HCT116 (cell line): ENCODE data around the gene TMED10. TPM values are rescaled to one million over a fixed set of nuclear protein-coding genes. Genes with fewer than 3 reads are reported as not detected.

Experiments used
- ATAC-seq: fragments of 200-7000 bp; cut with Tn5 transposase; 2 replicates; pipeline ENCODE4 v1.9.1; 2020; ENCODE audit warnings: mild to moderate bottlenecking, moderate library complexity
- BruUV-seq: library from RNA; stranded (reverse); fragments of 400-500 nt; replicated peaks from 2 replicates; lab custom pipeline; 2021; lab: Mats Ljungman, UMichigan
- CTCF ChIA-PET: fragments of 300-600 bp; sonication (Branson Sonifier 250); formaldehyde crosslinking; loops from one replicate; lab custom pipeline; 2021; ENCODE audit warnings: antibody characterized with exemption; lab: Charles Lee
- POLR2A ChIA-PET: fragments of 300-600, 350-600 bp; sonication (Branson Sonifier 250); formaldehyde crosslinking; loops from one replicate; lab custom pipeline; 2021; ENCODE audit warnings: antibody characterized with exemption; lab: Charles Lee
- RAD21 ChIA-PET, 2 experiments: fragments of 300-600 bp; sonication (Branson Sonifier 250); formaldehyde crosslinking; loops; one replicate each; lab custom pipeline; 2023; ENCODE audit warnings: low total read pairs in 2 of 2; ENCODE audit not compliant: uncharacterized antibody in 2 of 2, unreplicated experiment in 2 of 2, low non-redundant PET in 1 of 2; lab: Charles Lee
- DNase-seq: peaks from one replicate; pipeline ENCODE4 v3.0.0-alpha.2; 2010; ENCODE audit warnings: low read depth, low spot score
- H2AFZ ChIP-seq: fragments of 200-600 bp; shearing (Covaris generic), sonication (generic); 2 replicates; pipeline ENCODE4 v1.6.1; 2017; ENCODE audit warnings: low read depth, mixed run types, mixed read lengths, antibody characterized with exemption, low read length; ENCODE audit not compliant: poor library complexity, severe bottlenecking
- H3K27ac ChIP-seq: 2 replicates; pipeline ENCODE4 v1.5.1; 2012; ENCODE audit warnings: low read depth, low read length
- H3K27me3 ChIP-seq: fragments of 200-600 bp; sonication (generic); 2 replicates; pipeline ENCODE4 v1.6.1; 2016; ENCODE audit warnings: mixed run types, low read length, mixed read lengths; ENCODE audit not compliant: insufficient read depth
- H3K36me3 ChIP-seq, 2 experiments: fragments of 200-500 bp in 1 of 2; fragments of 200-600 bp in 1 of 2; sonication (Bioruptor generic) in 1 of 2; sonication (generic) in 1 of 2; 2 replicates each; pipeline versions ENCODE4 v1.5.1 to v1.6.1; 2014 to 2016; ENCODE audit warnings: low read length in 2 of 2, inconsistent platforms in 1 of 2, mixed read lengths in 1 of 2, mixed run types in 1 of 2; ENCODE audit not compliant: insufficient read depth in 2 of 2, control insufficient read depth in 1 of 2
- H3K4me1 ChIP-seq, 2 experiments: fragments of 200-600 bp in 1 of 2; sonication (generic) in 1 of 2; 2 replicates each; pipeline versions ENCODE4 v1.5.1 to v1.6.1; 2012 to 2017; ENCODE audit warnings: low read length in 2 of 2, inconsistent platforms in 1 of 2, mild to moderate bottlenecking in 1 of 2, mixed read lengths in 1 of 2, mixed run types in 1 of 2, moderate library complexity in 1 of 2; ENCODE audit not compliant: insufficient read depth in 2 of 2, control insufficient read depth in 1 of 2
- H3K4me2 ChIP-seq: fragments of 200-600 bp; sonication (generic); 2 replicates; pipeline ENCODE4 v1.6.1; 2017; ENCODE audit warnings: mixed run types, low read length, mixed read lengths
- H3K4me3 ChIP-seq, 2 experiments: fragments of 200-600 bp in 1 of 2; sonication (generic) in 1 of 2; replicated peaks in 1 of 2; 2 replicates each; pipeline ENCODE4 v1.5.1; 2011 to 2016; ENCODE audit warnings: low read length in 2 of 2, control low read depth in 1 of 2, low read depth in 1 of 2, mild to moderate bottlenecking in 1 of 2, mixed read lengths in 1 of 2, mixed run types in 1 of 2
- H3K79me2 ChIP-seq: fragments of 200-600 bp; sonication (generic); 2 replicates; pipeline ENCODE4 v1.6.1; 2017; ENCODE audit warnings: mild to moderate bottlenecking, mixed run types, low read length, moderate library complexity, mixed read lengths; ENCODE audit not compliant: insufficient read depth
- H3K9ac ChIP-seq: fragments of 200-600 bp; sonication (generic); 2 replicates; pipeline ENCODE4 v1.6.1; 2016; ENCODE audit warnings: low read length, mixed read lengths
- H3K9me2 ChIP-seq: fragments of 200-600 bp; sonication (generic), shearing (Covaris generic); 2 replicates; pipeline ENCODE4 v1.6.1; 2017; ENCODE audit warnings: mixed run types, mild to moderate bottlenecking, moderate library complexity; ENCODE audit not compliant: insufficient read depth
- H3K9me3 ChIP-seq, 2 experiments: fragments of 200-500 bp in 1 of 2; fragments of 200-600 bp in 1 of 2; sonication (Bioruptor generic) in 1 of 2; sonication (generic) in 1 of 2; 2 replicates each; pipeline ENCODE4 v1.6.1; 2014 to 2017; ENCODE audit warnings: low read length in 2 of 2, mixed read lengths in 2 of 2, inconsistent platforms in 1 of 2, low read depth in 1 of 2, mild to moderate bottlenecking in 1 of 2, mixed run types in 1 of 2, moderate library complexity in 1 of 2; ENCODE audit not compliant: control insufficient read depth in 1 of 2, insufficient read depth in 1 of 2
- H4K20me1 ChIP-seq: fragments of 200-600 bp; sonication (generic), shearing (Covaris generic); 2 replicates; pipeline ENCODE4 v1.6.1; 2017; ENCODE audit warnings: mixed run types, mild to moderate bottlenecking, moderate library complexity; ENCODE audit not compliant: insufficient read depth
- CTCF ChIP-seq, 3 experiments: fragments of 200-600 bp in 1 of 3; sonication (generic) in 1 of 3; IDR thresholded peaks in 2 of 3; conservative IDR thresholded peaks in 1 of 3; 2 replicates each; pipeline ENCODE4 v1.5.1; 2012 to 2017; ENCODE audit warnings: low read depth in 2 of 3, low read length in 2 of 3, antibody characterized with exemption in 1 of 3, borderline replicate concordance in 1 of 3, control low read depth in 1 of 3, mild to moderate bottlenecking in 1 of 3, mixed read lengths in 1 of 3, mixed run types in 1 of 3, moderate library complexity in 1 of 3; ENCODE audit not compliant: insufficient read depth in 1 of 3
- EZH2 ChIP-seq: fragments of 200-600 bp; sonication (generic); IDR thresholded peaks from 2 replicates; pipeline ENCODE4 v1.6.1; 2017; ENCODE audit warnings: antibody characterized with exemption, mixed run types
- JUND ChIP-seq: IDR thresholded peaks from 2 replicates; pipeline ENCODE4 v1.6.1; 2012
- POLR2A ChIP-seq: IDR thresholded peaks from 2 replicates; pipeline ENCODE4 v1.7.0; 2011; ENCODE audit warnings: borderline replicate concordance; ENCODE audit not compliant: insufficient read depth, insufficient read length; ENCODE audit errors: extremely low read depth
- intact Hi-C: fragments of 100-400 bp; cut with micrococcal nuclease; formaldehyde crosslinking; loops from 2 replicates; pipeline ENCODE4 v1.10.0; 2022
- total RNA-seq: library from RNA; stranded (reverse); gene quantifications from one replicate; pipeline ENCODE4 v1.2.1, GENCODE V29; 2021; ENCODE audit not compliant: unreplicated experiment
- TF ChIP-seq, protein P1 (sequence below): IDR thresholded peaks from 2 replicates; pipeline ENCODE4 v1.6.1; 2011; ENCODE audit warnings: mild to moderate bottlenecking, low read length, moderate library complexity; ENCODE audit not compliant: insufficient replicate concordance; ENCODE audit errors: extremely low read depth

TMED10 gene
- total RNA-seq, 1 experiment from 2014 or later, result 303 TPM

- Histone ChIP-seq H4K20me1 (peaks cover 6% of the 10 kb centered on the region; the same call in 1 of the 2 replicates), H3K9ac (no peak overlapping the region)
- CTCF ChIA-PET, result no interaction called here
Observed at GRCh38 chr14:75147423-75148071, 28.9 kb downstream of the TMED10 start.

More at GRCh38 chr14:75147423-75148071, 28.9 kb downstream of the TMED10 start:
- H3K9me3 ChIP-seq, result no peaks in the 10 kb centered on the region
- DNase-seq, result no peak
- H3K9me2 ChIP-seq, result no peaks in the 10 kb centered on the region
- H3K4me1 ChIP-seq, result no peaks in the 10 kb centered on the region
- no peak overlapping the region for H2AFZ ChIP-seq
- TF ChIP-seq EZH2, result no peak
- no peak for TF ChIP-seq JUND
- no peak for TF ChIP-seq POLR2A
- TF ChIP-seq, protein P1, sequence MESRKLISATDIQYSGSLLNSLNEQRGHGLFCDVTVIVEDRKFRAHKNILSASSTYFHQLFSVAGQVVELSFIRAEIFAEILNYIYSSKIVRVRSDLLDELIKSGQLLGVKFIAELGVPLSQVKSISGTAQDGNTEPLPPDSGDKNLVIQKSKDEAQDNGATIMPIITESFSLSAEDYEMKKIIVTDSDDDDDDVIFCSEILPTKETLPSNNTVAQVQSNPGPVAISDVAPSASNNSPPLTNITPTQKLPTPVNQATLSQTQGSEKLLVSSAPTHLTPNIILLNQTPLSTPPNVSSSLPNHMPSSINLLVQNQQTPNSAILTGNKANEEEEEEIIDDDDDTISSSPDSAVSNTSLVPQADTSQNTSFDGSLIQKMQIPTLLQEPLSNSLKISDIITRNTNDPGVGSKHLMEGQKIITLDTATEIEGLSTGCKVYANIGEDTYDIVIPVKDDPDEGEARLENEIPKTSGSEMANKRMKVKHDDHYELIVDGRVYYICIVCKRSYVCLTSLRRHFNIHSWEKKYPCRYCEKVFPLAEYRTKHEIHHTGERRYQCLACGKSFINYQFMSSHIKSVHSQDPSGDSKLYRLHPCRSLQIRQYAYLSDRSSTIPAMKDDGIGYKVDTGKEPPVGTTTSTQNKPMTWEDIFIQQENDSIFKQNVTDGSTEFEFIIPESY, result no peak
- 0 out of 6 replicates have a peak, but pooled peaks of 1 of the 3 experiments have one; percentile 13 for TF ChIP-seq CTCF (IDR thresholded peaks at IDR 0.05 in 2 of 3, conservative IDR thresholded peaks at IDR 0.05 in 1 of 3; ENCODE audit: borderline replicate concordance in 1 of 3, insufficient read depth in 1 of 3, low read depth in 2 of 3, low read length in 2 of 3)
- no peak overlapping the region for H3K4me2 ChIP-seq
- ChIA-PET POLR2A (no interaction called here), RAD21 (no interaction called here)
- no peaks in the 10 kb centered on the region for H3K27me3 ChIP-seq
- H3K79me2 ChIP-seq, result peaks cover 56% of the 10 kb centered on the region
- H3K27ac ChIP-seq, result no peak overlapping the region
- ATAC-seq, result peak; percentile 75
- no TSS peak for BruUV-seq
- H3K4me3 ChIP-seq, result no peak overlapping the region
- peaks cover 22 to 30% of the 10 kb centered on the region in 2 experiments for H3K36me3 ChIP-seq
- intact Hi-C loops, result no loop called here
